Brain pericyte (primary cell): ENCODE data around the gene PRSS27.

Source experiments
- DNase-seq: peaks from one replicate; pipeline ENCODE4 v3.0.0-alpha.2; 2012; ENCODE audit warnings: low read depth, low spot score

The PRSS27 gene

DNA sequence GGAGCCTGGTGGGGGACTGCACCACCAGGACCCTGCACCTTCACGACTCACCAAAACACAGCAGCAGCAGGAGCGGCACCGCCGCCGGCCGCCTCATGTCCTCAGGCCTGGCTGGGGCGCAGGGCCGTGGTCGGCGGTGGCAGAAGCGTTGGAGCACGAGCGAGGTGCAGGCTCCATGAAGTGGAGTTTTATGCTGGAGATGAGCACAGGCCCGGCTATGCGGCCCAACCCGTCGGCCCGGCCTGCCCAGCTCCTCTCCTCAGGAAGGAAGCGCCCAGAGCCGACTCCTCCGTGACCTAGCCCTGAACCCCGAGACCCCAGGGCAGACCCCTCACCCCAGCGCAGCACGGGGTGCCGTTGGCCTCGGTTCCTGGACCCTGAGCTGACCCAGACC, at the start of gene PRSS27:
Gene PRSS27, minus strand, starts transcription at position 161 of the 394 bp plus-strand sequence. Its CDS starts 64 bp downstream, at position 97.
- no peak for DNase-seq

DNA sequence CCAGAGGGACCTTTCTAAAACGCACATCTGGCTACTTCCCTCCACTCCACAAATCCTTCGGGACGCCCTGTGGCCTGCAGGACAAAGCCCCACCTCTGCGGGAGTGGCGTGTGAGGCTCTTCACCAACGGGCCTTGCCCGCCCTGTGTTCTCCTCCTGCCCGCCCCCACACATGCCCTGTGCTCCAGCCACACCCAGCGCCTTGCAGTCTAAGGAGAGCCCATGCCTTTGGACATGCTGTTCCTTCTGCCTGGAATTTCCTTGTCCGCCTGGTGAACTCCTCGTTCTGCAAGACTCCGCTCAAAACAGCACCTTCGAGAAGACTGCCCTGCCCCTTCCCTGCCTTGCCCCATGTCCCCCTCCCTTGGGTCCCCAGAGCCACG, 49.6 kb upstream of the PRSS27 start:
- no peak for DNase-seq

DNA sequence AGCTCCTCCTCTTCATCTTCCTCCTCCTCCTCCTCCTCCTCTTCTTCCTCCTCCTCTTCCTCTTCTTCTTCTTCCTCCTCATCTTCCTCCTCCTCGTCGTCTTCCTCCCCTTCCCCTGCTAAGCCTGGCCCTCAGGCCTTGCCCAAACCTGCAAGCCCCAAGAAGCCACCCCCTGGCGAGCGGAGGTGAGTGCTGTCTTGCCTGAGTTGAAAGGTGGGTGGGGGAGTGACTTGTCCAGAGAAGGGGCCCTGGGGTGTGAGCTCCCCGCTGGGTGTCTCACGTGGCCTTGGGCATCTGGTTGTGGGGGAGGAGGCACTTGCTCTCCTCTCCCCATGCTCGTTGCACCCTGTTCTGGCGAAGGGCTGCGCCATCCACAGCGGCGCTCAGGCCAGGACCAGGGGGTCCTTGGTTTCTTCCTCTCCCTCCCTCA, 49.1 kb upstream of the PRSS27 start:
- DNase-seq, result no peak

DNA sequence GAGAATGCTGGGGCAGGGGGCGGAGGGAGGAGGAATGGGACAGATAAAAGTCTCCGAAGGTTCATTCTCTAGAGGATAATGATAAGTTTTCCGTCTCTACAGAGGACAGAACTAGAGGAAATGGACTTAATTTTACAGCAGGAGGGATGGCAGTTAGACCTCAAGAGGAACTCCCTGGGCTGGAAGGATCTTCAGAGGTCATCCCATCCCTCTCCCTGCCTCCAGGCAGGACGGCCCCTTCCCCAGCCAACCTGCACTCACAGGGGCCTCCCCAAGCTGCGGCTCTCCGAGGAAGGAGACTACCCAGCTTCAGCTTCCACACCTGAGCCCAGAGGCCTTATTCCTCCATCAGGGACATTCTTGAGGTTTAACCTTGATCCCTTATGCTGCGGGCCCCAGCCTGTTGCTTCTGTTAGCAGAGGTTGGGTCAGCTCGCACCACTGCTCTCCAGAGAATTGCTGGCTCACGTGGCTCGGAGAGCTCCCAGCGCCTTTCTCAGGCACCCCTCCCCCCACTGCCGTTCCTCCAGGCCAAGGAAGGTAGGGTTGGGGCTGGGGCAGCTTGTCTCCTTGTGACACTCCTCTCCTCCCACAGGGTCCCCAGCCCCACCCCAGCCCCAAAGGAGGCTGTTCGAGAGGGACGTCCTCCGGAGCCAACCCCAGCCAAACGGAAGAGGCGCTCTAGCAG, 48.5 kb upstream of the PRSS27 start:
- DNase-seq, result no peak

DNA sequence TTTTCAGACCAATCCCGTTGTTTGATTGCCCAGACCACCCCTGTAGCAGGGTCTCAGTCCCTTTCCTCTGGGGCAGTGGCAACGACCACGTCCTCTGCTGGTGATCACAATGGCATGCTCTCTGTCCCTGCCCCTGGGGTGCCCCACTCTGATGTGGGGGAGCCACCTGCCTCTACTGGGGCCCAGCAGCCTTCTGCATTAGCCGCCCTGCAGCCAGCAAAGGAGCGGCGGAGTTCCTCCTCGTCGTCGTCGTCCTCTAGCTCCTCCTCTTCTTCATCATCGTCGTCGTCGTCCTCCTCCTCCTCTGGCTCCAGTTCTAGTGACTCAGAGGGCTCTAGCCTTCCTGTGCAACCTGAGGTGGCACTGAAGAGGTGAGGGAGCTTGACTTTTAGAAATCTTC, 47.9 kb upstream of the PRSS27 start:
- no peak for DNase-seq

DNA sequence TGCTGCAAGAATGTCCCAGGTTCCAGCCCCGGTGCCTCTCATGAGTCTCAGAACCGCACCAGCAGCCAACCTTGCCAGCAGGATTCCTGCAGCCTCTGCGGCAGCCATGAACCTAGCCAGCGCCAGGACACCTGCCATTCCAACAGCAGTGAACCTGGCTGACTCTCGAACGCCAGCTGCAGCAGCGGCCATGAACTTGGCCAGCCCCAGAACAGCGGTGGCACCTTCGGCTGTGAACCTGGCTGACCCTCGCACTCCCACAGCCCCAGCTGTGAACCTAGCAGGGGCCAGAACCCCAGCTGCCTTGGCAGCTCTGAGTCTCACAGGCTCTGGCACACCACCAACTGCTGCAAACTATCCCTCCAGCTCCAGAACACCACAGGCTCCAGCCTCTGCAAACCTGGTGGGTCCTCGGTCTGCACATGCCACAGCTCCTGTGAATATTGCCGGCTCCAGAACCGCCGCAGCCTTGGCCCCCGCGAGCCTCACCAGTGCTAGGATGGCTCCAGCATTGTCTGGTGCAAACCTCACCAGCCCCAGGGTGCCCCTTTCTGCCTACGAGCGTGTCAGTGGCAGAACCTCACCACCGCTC, 47.2 kb upstream of the PRSS27 start:
- DNase-seq, result no peak

DNA sequence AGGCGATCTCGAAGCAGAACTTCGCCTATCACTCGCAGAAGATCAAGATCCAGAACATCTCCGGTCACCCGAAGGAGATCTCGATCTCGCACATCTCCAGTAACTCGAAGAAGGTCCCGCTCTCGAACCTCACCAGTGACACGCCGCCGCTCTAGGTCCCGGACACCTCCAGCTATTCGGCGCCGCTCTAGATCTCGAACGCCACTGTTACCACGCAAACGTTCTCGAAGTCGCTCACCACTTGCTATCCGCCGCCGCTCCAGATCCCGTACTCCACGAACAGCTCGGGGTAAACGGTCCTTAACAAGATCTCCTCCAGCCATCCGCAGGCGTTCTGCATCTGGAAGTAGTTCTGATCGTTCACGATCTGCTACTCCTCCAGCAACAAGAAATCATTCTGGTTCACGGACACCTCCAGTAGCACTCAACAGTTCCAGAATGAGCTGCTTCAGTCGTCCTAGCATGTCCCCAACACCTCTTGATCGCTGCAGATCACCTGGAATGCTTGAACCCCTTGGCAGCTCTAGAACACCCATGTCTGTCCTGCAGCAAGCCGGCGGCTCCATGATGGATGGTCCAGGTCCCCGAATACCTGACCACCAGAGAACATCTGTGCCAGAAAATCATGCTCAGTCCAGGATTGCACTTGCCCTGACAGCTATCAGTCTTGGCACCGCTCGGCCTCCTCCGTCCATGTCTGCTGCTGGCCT, 46.6 kb upstream of the PRSS27 start:
- DNase-seq, result no peak

DNA sequence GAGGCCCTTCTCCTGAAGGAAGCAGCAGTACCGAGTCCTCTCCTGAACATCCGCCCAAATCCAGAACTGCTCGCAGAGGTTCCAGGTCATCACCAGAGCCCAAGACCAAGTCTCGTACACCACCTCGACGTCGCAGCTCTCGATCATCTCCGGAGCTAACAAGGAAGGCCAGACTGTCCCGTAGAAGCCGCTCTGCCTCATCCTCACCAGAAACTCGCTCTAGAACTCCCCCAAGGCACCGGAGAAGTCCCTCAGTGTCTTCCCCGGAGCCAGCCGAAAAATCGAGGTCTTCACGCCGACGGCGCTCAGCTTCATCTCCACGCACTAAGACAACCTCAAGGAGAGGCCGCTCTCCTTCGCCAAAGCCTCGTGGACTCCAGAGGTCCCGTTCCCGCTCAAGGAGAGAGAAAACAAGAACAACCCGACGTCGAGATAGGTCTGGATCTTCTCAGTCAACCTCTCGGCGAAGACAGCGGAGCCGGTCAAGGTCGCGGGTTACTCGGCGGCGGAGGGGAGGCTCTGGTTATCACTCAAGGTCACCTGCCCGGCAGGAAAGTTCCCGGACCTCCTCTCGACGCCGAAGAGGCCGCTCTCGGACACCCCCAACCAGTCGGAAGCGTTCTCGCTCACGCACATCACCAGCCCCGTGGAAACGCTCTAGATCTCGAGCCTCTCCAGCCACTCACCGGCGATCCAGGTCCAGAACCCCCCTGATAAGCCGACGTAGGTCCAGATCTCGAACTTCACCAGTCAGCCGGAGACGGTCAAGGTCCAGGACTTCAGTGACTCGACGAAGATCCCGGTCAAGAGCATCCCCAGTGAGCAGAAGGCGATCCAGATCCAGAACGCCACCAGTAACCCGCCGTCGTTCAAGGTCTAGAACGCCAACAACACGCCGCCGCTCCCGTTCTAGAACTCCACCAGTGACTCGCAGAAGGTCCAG, 45.7 kb upstream of the PRSS27 start:
- no peak for DNase-seq

DNA sequence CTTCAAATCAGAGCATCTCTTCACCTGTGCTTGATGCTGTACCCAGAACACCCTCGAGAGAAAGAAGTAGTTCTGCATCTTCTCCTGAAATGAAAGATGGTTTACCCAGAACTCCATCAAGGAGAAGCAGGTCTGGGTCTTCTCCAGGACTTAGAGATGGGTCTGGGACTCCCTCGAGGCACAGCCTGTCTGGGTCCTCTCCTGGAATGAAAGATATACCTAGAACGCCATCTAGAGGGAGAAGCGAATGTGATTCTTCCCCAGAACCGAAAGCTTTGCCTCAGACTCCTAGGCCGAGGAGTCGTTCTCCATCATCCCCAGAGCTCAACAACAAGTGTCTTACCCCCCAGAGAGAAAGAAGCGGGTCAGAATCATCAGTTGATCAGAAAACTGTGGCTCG, 44.7 kb upstream of the PRSS27 start:
- DNase-seq, result no peak

DNA sequence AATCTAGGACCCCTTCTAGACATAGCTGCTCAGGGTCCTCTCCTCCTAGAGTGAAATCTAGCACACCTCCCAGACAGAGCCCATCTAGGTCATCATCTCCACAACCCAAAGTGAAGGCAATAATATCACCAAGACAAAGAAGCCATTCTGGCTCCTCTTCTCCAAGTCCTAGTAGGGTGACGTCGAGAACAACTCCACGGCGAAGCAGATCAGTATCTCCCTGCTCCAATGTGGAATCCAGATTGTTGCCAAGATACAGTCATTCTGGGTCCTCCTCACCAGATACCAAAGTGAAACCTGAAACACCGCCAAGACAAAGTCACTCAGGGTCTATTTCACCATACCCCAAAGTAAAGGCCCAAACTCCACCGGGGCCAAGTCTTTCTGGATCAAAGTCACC, 43.1 kb upstream of the PRSS27 start:
- DNase-seq, result no peak

DNA sequence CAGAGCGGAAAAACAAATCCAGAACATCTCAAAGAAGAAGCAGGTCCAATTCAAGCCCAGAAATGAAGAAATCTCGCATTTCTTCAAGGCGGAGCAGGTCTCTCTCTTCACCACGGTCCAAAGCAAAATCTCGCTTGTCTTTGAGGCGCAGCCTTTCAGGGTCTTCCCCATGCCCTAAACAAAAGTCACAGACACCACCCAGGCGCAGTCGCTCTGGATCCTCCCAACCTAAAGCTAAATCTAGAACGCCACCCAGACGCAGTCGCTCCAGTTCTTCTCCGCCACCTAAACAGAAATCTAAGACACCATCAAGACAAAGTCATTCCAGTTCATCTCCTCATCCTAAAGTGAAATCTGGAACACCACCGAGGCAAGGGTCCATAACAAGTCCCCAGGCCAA, 42.7 kb upstream of the PRSS27 start:
- DNase-seq, result no peak

DNA sequence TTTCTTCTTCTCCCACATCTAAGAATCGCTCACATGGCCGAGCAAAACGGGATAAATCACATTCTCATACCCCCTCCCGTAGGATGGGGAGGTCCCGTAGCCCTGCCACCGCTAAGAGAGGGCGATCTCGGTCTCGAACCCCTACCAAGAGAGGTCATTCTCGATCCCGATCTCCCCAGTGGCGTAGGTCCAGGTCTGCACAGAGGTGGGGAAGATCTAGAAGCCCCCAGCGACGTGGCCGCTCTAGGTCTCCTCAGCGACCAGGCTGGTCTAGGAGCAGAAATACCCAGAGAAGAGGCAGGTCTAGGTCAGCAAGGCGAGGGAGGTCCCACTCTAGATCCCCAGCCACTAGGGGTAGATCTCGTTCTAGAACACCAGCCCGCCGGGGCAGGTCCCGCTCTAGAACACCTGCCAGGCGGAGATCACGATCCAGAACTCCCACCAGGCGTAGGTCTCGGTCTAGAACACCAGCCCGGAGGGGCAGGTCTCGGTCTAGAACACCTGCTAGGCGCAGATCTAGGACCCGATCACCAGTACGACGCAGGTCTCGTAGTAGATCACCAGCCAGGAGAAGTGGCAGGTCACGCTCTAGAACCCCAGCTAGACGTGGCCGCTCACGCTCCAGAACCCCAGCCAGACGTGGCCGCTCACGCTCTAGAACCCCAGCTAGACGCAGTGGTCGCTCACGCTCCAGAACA, 42.0 kb upstream of the PRSS27 start:
- DNase-seq, result no peak

DNA sequence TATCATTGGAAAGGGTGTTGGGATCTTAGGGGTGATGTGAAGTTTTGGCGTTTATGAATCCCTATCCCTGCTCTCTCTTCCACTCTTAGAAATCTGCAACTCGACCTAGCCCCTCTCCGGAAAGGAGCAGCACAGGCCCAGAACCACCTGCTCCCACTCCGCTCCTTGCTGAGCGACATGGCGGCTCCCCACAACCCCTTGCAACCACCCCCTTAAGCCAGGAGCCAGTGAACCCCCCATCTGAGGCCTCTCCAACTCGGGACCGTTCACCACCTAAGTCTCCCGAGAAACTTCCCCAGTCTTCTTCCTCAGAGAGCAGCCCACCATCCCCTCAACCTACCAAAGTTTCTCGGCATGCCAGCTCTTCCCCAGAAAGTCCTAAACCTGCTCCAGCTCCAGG, 41.4 kb upstream of the PRSS27 start:
- DNase-seq, result no peak

DNA sequence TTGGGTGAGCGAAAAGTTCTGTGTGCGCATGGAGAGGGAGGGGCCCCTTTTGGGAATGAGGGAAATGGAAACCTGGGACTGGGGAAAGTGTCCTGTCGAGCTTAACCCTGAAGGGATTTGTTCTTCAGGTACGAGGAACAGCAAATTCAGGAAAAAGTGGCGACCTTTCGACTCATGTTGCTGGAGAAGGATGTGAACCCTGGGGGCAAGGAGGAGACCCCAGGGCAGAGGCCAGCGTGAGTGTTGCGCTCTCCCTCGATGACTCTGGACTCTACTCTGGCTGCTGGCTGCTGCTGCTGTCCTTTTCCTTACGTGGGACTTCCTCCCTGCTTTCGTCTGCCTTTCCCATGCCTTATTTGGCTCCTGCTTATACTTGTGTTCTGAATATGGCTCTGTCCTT, 37.3 kb upstream of the PRSS27 start:
- no peak for DNase-seq

DNA sequence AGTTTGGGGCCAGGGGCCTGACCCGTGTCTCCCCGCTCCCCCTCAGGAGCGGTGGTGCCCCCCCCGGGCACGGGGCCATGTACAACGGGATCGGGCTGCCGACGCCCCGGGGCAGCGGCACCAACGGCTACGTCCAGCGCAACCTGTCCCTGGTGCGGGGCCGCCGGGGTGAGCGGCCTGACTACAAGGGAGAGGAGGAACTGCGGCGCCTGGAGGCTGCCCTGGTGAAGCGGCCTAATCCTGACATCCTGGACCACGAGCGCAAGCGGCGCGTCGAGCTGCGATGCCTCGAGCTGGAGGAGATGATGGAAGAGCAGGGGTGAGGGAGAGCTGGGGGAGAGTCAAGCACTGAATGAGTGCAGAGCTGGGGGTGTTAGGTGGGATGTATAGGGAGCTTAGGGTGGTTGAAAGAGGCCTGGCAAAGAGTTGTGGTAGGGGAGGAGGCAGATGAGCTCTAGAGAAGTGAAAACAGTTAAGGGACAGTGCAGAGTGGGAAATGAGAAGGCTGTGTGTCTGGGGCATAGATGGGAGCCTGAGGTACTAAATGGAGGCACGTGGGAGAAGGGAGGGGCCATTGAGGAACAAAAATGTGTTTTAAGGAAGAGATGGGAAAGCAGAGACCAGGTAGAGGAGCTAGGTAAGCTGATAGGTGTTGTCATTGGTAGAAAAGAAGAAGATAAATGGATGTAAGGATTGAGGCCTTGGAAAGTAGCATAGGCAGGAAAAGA, 36.4 kb upstream of the PRSS27 start:
- no peak for DNase-seq

DNA sequence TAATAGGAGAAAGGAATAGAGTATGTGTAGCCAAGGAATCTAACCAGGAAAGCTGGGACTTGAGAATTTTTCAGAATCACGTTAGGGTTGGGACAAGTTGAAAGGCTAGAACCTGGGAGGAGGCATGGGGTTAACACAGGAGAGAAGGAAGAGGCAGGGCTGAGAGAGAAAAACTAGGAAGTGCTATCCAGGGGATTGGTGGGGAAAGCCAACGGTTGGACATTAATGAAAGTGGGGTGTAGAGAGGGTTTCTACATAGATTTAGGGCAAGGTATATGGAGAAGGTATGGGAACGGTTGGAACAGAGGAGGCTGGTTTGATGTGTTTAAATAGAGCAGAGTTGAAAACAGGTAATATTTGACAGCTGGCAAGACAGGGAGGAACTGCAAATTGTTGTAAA, 35.1 kb upstream of the PRSS27 start:
- DNase-seq, result no peak

DNA sequence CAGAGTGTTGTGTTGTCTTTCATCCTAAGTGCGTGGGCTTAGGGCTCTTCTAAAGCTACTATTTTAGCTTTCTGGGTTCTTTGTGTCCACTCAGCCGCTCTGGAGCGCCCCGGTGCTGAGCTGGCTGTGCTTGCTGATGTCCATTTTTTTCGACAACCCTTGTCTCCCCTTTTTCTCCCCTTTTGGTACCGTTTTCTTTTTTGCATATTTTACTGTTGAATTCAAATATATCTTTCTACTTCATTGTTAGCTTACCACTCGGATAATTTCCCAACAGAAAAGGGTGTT, 33.7 kb upstream of the PRSS27 start:
- no peak for DNase-seq

DNA sequence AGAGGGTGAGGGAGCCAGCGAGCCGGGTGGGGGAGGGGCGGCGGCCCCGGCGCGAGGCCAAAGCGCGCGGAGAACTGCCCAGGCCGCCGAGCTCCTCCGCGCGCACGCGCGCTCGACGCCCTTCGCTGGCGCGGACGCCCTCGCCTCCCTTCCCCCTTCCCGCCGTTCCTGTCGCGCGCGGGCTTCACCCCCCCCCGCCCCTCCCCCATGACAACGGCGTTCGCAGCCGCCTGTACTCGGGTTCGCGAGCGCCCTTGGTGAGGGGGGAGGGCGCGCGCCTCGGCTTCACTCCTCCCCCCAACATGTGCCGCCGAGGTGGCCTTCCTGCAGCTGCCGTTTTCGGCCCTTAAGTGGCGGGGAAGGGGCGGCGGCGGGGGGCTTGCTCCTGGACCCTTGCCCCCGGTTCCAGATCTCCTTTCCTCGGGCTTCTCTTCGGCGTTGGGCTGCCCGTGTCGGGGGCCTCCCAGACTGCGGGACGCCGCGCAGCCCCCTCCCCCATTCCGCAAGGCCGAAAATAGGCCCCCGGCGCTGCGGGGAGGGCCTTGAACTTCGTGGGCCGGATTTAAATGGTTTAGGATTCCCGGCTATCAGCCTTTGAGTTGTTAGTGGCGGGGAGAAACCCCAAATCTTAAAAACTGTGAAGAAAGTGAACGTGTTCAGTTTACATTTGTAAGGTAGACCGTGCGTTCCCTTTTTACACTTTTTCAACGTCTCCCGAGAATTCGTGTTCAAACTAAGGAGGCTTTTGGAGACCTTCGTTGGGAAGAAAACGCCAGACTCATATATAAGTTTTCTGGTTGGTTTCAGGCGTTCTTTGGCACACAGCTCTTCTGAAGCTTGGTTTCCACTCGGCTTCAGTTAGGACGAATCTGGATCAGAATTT, 33.1 kb upstream of the PRSS27 start:
- no peak for DNase-seq

DNA sequence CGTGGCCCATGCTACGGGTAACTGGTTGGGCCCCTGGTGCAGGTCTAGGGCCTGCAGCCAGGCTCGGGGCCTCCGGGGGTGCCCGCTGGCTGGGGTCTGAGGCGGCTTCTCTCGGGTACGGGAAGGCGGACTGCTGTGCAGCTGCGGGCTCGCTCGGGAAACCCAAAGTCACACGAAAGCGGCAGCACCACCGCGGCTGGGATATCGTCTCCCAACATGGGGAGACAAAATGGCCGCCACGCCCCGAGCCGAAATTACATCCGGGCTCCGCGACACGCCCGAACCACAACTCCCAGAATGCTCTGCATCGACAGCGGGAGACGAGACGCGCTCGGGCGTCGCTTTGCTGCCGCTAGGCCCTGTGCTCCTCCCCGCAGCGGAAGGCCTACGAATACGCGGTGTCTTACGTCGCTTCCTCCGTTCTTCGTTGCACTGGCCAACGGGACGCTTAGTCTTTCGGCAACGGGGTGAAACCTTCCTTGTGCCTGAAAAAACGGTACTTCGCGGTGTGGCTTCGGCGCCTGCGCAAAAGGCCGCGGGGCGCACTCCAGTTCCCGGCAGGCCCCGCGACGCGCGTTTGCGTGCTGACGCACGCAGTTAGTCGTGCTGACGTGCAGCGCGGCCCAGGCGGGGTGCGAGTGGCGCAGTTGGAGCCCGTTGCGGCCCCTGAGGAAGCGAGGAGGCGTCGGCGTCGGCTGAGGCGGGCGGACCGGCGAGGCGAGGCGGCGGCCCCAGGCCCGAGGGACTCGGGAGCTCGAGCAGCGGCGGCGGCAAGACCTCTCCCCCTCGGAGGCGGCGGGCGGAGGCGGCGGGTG, 32.2 kb upstream of the PRSS27 start, which contains the start of gene SRRM2:
Gene SRRM2, plus strand, starts transcription at position 604 of the 815 bp plus-strand sequence. CDS start 3,727 bp downstream, outside the sequence.
- peak; percentile 95 for DNase-seq
